ENCODE results near the gene MET. TPM values are rescaled to one million over a fixed set of nuclear protein-coding genes. Genes with fewer than 3 reads are reported as not detected.

Gene MET
- total RNA-seq, 3 donors from 2014 or later, result 0.92 to 1.3 (median 1.1) TPM

GRCh38 chr7:116790025-116790424, 118.0 kb downstream of the MET start:
- H3K27me3 Mint-ChIP-seq (ENCODE audit: low read depth), result peaks cover 3% of the 10 kb centered on the region
- no peak overlapping the region for H3K4me3 Mint-ChIP-seq
- H3K4me1 Mint-ChIP-seq (ENCODE audit: low read depth), result no peaks in the 10 kb centered on the region
- no peaks in the 10 kb centered on the region for H3K9me3 Mint-ChIP-seq
- no peaks in the 10 kb centered on the region for H3K36me3 Mint-ChIP-seq (ENCODE audit: insufficient read depth)
- ATAC-seq (no peak), DNase-seq (no peak)

- Mint-ChIP-seq H3K4me1 (ENCODE audit: low read depth) (no peaks in the 10 kb centered on the region), H3K9me3 (no peaks in the 10 kb centered on the region), H3K36me3 (ENCODE audit: insufficient read depth) (no peaks in the 10 kb centered on the region), H3K4me3 (no peak overlapping the region), H3K27me3 (ENCODE audit: low read depth) (peaks cover 3% of the 10 kb centered on the region)
- ATAC-seq, result no peak
- no peak for DNase-seq
Measured at GRCh38 chr7:116792813-116793212, 120.8 kb downstream of the MET start.

GRCh38 chr7:116793795-116794340, 121.9 kb downstream of the MET start:
- Mint-ChIP-seq H3K4me1 (ENCODE audit: low read depth) (no peaks in the 10 kb centered on the region), H3K27me3 (ENCODE audit: low read depth) (peaks cover 7% of the 10 kb centered on the region), H3K9me3 (no peaks in the 10 kb centered on the region), H3K36me3 (ENCODE audit: insufficient read depth) (no peaks in the 10 kb centered on the region), H3K4me3 (no peak overlapping the region)
- DNase-seq (no peak), ATAC-seq (no peak)

GRCh38 chr7:116796471-116796870, 124.5 kb downstream of the MET start:
- H3K4me3 Mint-ChIP-seq, result no peak overlapping the region
- ATAC-seq (no peak), DNase-seq (no peak)
- H3K27me3 Mint-ChIP-seq (ENCODE audit: low read depth), result peaks cover 14% of the 10 kb centered on the region
- H3K36me3 Mint-ChIP-seq (ENCODE audit: insufficient read depth), result no peaks in the 10 kb centered on the region
- peaks cover 2% of the 10 kb centered on the region for H3K4me1 Mint-ChIP-seq (ENCODE audit: low read depth)
- H3K9me3 Mint-ChIP-seq, result no peaks in the 10 kb centered on the region

GRCh38 chr7:116797612-116798011, 125.6 kb downstream of the MET start:
- no peak for DNase-seq
- Mint-ChIP-seq H3K9me3 (no peaks in the 10 kb centered on the region), H3K27me3 (ENCODE audit: low read depth) (peaks cover 12% of the 10 kb centered on the region)

GRCh38 chr7:116798232-116798631, 126.2 kb downstream of the MET start:
- H3K36me3 Mint-ChIP-seq (ENCODE audit: insufficient read depth), result no peaks in the 10 kb centered on the region
- ATAC-seq (no peak), DNase-seq (no peak)
- peaks cover 2% of the 10 kb centered on the region for H3K4me1 Mint-ChIP-seq (ENCODE audit: low read depth)
- H3K27me3 Mint-ChIP-seq (ENCODE audit: low read depth), result peaks cover 12% of the 10 kb centered on the region
- no peak overlapping the region for H3K4me3 Mint-ChIP-seq
- no peaks in the 10 kb centered on the region for H3K9me3 Mint-ChIP-seq

More at GRCh38 chr7:116797612-116798011, 125.6 kb downstream of the MET start:
- no peak overlapping the region for H3K4me3 Mint-ChIP-seq
- H3K36me3 Mint-ChIP-seq (ENCODE audit: insufficient read depth), result no peaks in the 10 kb centered on the region
- no peak for ATAC-seq
- peaks cover 2% of the 10 kb centered on the region for H3K4me1 Mint-ChIP-seq (ENCODE audit: low read depth)

- H3K4me3 Mint-ChIP-seq, result no peak overlapping the region
- H3K27me3 Mint-ChIP-seq (ENCODE audit: low read depth), result peaks cover 11% of the 10 kb centered on the region
- no peak for DNase-seq
- peaks cover 2% of the 10 kb centered on the region for H3K4me1 Mint-ChIP-seq (ENCODE audit: low read depth)
- ATAC-seq, result no peak
- no peaks in the 10 kb centered on the region for H3K36me3 Mint-ChIP-seq (ENCODE audit: insufficient read depth)
- H3K9me3 Mint-ChIP-seq, result no peaks in the 10 kb centered on the region
Measured at GRCh38 chr7:116799916-116800315, 127.9 kb downstream of the MET start.

GRCh38 chr7:116800594-116800993, 128.6 kb downstream of the MET start:
- no peak for DNase-seq
- ATAC-seq, result peak; percentile 43
- Mint-ChIP-seq H3K36me3 (ENCODE audit: insufficient read depth) (no peaks in the 10 kb centered on the region), H3K27me3 (ENCODE audit: low read depth) (peaks cover 11% of the 10 kb centered on the region), H3K9me3 (no peaks in the 10 kb centered on the region), H3K4me3 (no peak overlapping the region), H3K4me1 (ENCODE audit: low read depth) (peaks cover 2% of the 10 kb centered on the region)

GRCh38 chr7:116801092-116801710, 129.2 kb downstream of the MET start:
- Mint-ChIP-seq H3K4me3 (no peak overlapping the region), H3K9me3 (no peaks in the 10 kb centered on the region), H3K4me1 (ENCODE audit: low read depth) (peaks cover 2% of the 10 kb centered on the region), H3K27me3 (ENCODE audit: low read depth) (peaks cover 11% of the 10 kb centered on the region), H3K36me3 (ENCODE audit: insufficient read depth) (no peaks in the 10 kb centered on the region)
- ATAC-seq (peak; percentile 53 to 66), DNase-seq (no peak)

GRCh38 chr7:116802144-116802745, 130.2 kb downstream of the MET start:
- ATAC-seq (no peak), DNase-seq (no peak)
- H3K36me3 Mint-ChIP-seq (ENCODE audit: insufficient read depth), result no peaks in the 10 kb centered on the region
- peaks cover 2% of the 10 kb centered on the region for H3K4me1 Mint-ChIP-seq (ENCODE audit: low read depth)
- no peaks in the 10 kb centered on the region for H3K9me3 Mint-ChIP-seq
- peaks cover 11% of the 10 kb centered on the region for H3K27me3 Mint-ChIP-seq (ENCODE audit: low read depth)
- H3K4me3 Mint-ChIP-seq, result no peak overlapping the region

- Mint-ChIP-seq H3K9me3 (no peaks in the 10 kb centered on the region), H3K36me3 (ENCODE audit: insufficient read depth) (no peaks in the 10 kb centered on the region), H3K27me3 (ENCODE audit: low read depth) (peaks cover 11% of the 10 kb centered on the region), H3K4me3 (no peak overlapping the region), H3K4me1 (ENCODE audit: low read depth) (peaks cover 2% of the 10 kb centered on the region)
- DNase-seq (peak; percentile 5), ATAC-seq (peak; percentile 81 to 83)
Measured at GRCh38 chr7:116802746-116803152, 130.8 kb downstream of the MET start.

- Mint-ChIP-seq H3K9me3 (no peaks in the 10 kb centered on the region), H3K36me3 (ENCODE audit: insufficient read depth) (no peaks in the 10 kb centered on the region), H3K27me3 (ENCODE audit: low read depth) (peaks cover 7% of the 10 kb centered on the region), H3K4me1 (ENCODE audit: low read depth) (peaks cover 2% of the 10 kb centered on the region), H3K4me3 (no peak overlapping the region)
- ATAC-seq, result no peak
- no peak for DNase-seq
Measured at GRCh38 chr7:116804471-116804870, 132.5 kb downstream of the MET start.

- Mint-ChIP-seq H3K4me1 (ENCODE audit: low read depth) (peaks cover 2% of the 10 kb centered on the region), H3K4me3 (no peak overlapping the region), H3K9me3 (no peaks in the 10 kb centered on the region), H3K27me3 (ENCODE audit: low read depth) (peaks cover 8% of the 10 kb centered on the region), H3K36me3 (ENCODE audit: insufficient read depth) (no peaks in the 10 kb centered on the region)
- no peak for ATAC-seq
- DNase-seq, result no peak
Measured at GRCh38 chr7:116805100-116805544, 133.1 kb downstream of the MET start.

- no peak overlapping the region for H3K4me3 Mint-ChIP-seq
- no peaks in the 10 kb centered on the region for H3K9me3 Mint-ChIP-seq
- H3K4me1 Mint-ChIP-seq (ENCODE audit: low read depth), result peaks cover under 1% of the 10 kb centered on the region
- DNase-seq (no peak), ATAC-seq (no peak)
- H3K36me3 Mint-ChIP-seq (ENCODE audit: insufficient read depth), result no peaks in the 10 kb centered on the region
- peaks cover 6% of the 10 kb centered on the region for H3K27me3 Mint-ChIP-seq (ENCODE audit: low read depth)
Measured at GRCh38 chr7:116806046-116806944, 134.3 kb downstream of the MET start.

All from activated T-cell treated with anti-CD3 and anti-CD28 coated beads, Interleukin-2, amount 50 U/mL, for 4 hours (primary cell).